Kidney tubule cell (primary cell): ENCODE results near the gene HSD17B11.
"Not testable (repeated sequence)": the region's sequence is repeated elsewhere in the genome, so short reads cannot be mapped to it uniquely, and the experiment has no call there.

Experiments used
- DNase-seq: peaks from one replicate; pipeline ENCODE4 v3.0.0-alpha.2; 2018; ENCODE audit warnings: low spot score

HSD17B11 gene

GRCh38 chr4:87405211-87405820 is 14.3 kb upstream of the HSD17B11 start:
- no peak for DNase-seq

- not testable (repeated sequence) for DNase-seq
Measured at GRCh38 chr4:87403732-87404131, 12.7 kb upstream of the HSD17B11 start.

GRCh38 chr4:87399954-87400353 is 9.0 kb upstream of the HSD17B11 start:
- no peak for DNase-seq

- no peak for DNase-seq
Measured at GRCh38 chr4:87399148-87399547, 8.2 kb upstream of the HSD17B11 start.

- not testable (repeated sequence) for DNase-seq
Measured at GRCh38 chr4:87395851-87396250, 4.9 kb upstream of the HSD17B11 start.

GRCh38 chr4:87395073-87395472 is 4.1 kb upstream of the HSD17B11 start:
- DNase-seq, result not testable (repeated sequence)

GRCh38 chr4:87392183-87392582 is 1.2 kb upstream of the HSD17B11 start:
- DNase-seq, result no peak

- no peak for DNase-seq
Measured at GRCh38 chr4:87391576-87392054, 627 bp upstream of the HSD17B11 start.

GRCh38 chr4:87390551-87390890 is 467 bp downstream of the HSD17B11 start:
- no peak for DNase-seq

GRCh38 chr4:87390055-87390454 is 933 bp downstream of the HSD17B11 start:
- DNase-seq, result not testable (repeated sequence)

GRCh38 chr4:87388901-87389300 is 2.1 kb downstream of the HSD17B11 start:
- DNase-seq, result no peak

- DNase-seq, result no peak
Measured at GRCh38 chr4:87387237-87387636, 3.8 kb downstream of the HSD17B11 start.

GRCh38 chr4:87384466-87385132 is 6.4 kb downstream of the HSD17B11 start:
- DNase-seq, result not testable (repeated sequence)

- no peak for DNase-seq
Measured at GRCh38 chr4:87382931-87383330, 8.1 kb downstream of the HSD17B11 start.

GRCh38 chr4:87382116-87382515 is 8.9 kb downstream of the HSD17B11 start:
- no peak for DNase-seq

GRCh38 chr4:87377816-87378215 is 13.2 kb downstream of the HSD17B11 start:
- no peak for DNase-seq

GRCh38 chr4:87375719-87376291 is 15.2 kb downstream of the HSD17B11 start:
- DNase-seq, result peak; percentile 63

- DNase-seq, result no peak
Measured at GRCh38 chr4:87370068-87370467, 20.9 kb downstream of the HSD17B11 start.

- no peak for DNase-seq
Measured at GRCh38 chr4:87366521-87367162, 24.3 kb downstream of the HSD17B11 start.

- no peak for DNase-seq
Measured at GRCh38 chr4:87365348-87365747, 25.6 kb downstream of the HSD17B11 start.

- peak; percentile 13 for DNase-seq
Measured at GRCh38 chr4:87363552-87363951, 27.4 kb downstream of the HSD17B11 start.

- DNase-seq, result no peak
Measured at GRCh38 chr4:87360338-87360935, 30.6 kb downstream of the HSD17B11 start.

GRCh38 chr4:87359258-87359657 is 31.7 kb downstream of the HSD17B11 start:
- DNase-seq, result no peak
